IMR-90 (cell line): ENCODE data around the gene TST. TPM values are rescaled to one million over a fixed set of nuclear protein-coding genes. Genes with fewer than 3 reads are reported as not detected.

Experiments
- ATAC-seq: fragments of 200-7000 bp; cut with Tn5 transposase; 2 replicates; pipeline ENCODE4 v1.9.1; 2020; ENCODE audit warnings: low read depth, mild to moderate bottlenecking, moderate library complexity
- BruUV-seq: library from RNA; stranded (reverse); fragments of 400-500 nt; replicated peaks from 2 replicates; lab custom pipeline; 2021; lab: Mats Ljungman, UMichigan
- CTCF ChIA-PET: fragments of 300-600 bp; formaldehyde crosslinking; extraction: SDS; loops from one replicate; lab custom pipeline; 2021; ENCODE audit warnings: antibody characterized with exemption; lab: Yijun Ruan, JAX
- POLR2A ChIA-PET: fragments of 300-600 bp; sonication (Branson Sonifier 250); formaldehyde crosslinking; loops from one replicate; lab custom pipeline; 2022; ENCODE audit warnings: antibody characterized with exemption; ENCODE audit not compliant: unreplicated experiment; lab: Charles Lee
- DNase-seq: peaks from one replicate; pipeline ENCODE4 v3.0.0; 2013
- H2AFZ ChIP-seq: replicated peaks from 2 replicates; pipeline ENCODE3; 2013; ENCODE audit warnings: low read length, mild to moderate bottlenecking; ENCODE audit not compliant: poor library complexity
- H2AK5ac ChIP-seq: 2 replicates; pipeline ENCODE4 v1.6.1; 2013; ENCODE audit warnings: low read depth, low read length, inconsistent platforms
- H2AK9ac ChIP-seq: replicated peaks from 2 replicates; pipeline ENCODE3; 2013; ENCODE audit warnings: mild to moderate bottlenecking, low read depth, low read length, moderate library complexity; ENCODE audit not compliant: poor library complexity
- H2BK120ac ChIP-seq: 2 replicates; pipeline ENCODE4 v1.6.1; 2013; ENCODE audit warnings: low read depth, low read length, inconsistent platforms
- H2BK15ac ChIP-seq: 3 replicates; pipeline ENCODE4 v1.6.1; 2013; ENCODE audit warnings: low read depth, low read length, inconsistent platforms
- H2BK20ac ChIP-seq: 2 replicates; pipeline ENCODE4 v1.6.1; 2013; ENCODE audit warnings: low read depth, mild to moderate bottlenecking, inconsistent platforms, low read length, moderate library complexity
- H2BK5ac ChIP-seq: 2 replicates; pipeline ENCODE4 v1.6.1; 2013; ENCODE audit warnings: mild to moderate bottlenecking, low read depth, low read length, inconsistent platforms; ENCODE audit not compliant: poor library complexity, severe bottlenecking
- H3K14ac ChIP-seq: replicated peaks from 2 replicates; pipeline ENCODE4 v1.6.1; 2013; ENCODE audit warnings: low read depth, low read length, inconsistent platforms
- H3K18ac ChIP-seq: 2 replicates; pipeline ENCODE4 v1.6.1; 2013; ENCODE audit warnings: low read depth, low read length, control low read depth
- H3K23ac ChIP-seq: 2 replicates; pipeline ENCODE4 v1.6.1; 2013; ENCODE audit warnings: low read depth, low read length, inconsistent platforms
- H3K27ac ChIP-seq: 2 replicates; pipeline ENCODE4 v1.5.1; 2013; ENCODE audit warnings: mild to moderate bottlenecking, control low read depth, low read length; ENCODE audit not compliant: insufficient read depth
- H3K27me3 ChIP-seq: 2 replicates; pipeline ENCODE4 v1.6.1; 2013; ENCODE audit warnings: low read length; ENCODE audit not compliant: control insufficient read depth, insufficient read depth
- H3K36me3 ChIP-seq: 2 replicates; pipeline ENCODE4 v1.6.1; 2013; ENCODE audit warnings: low read length, mixed read lengths; ENCODE audit not compliant: control insufficient read depth, insufficient read depth
- H3K4ac ChIP-seq: 2 replicates; pipeline ENCODE4 v1.6.1; 2013; ENCODE audit warnings: low read depth, low read length, inconsistent platforms
- H3K4me1 ChIP-seq: 2 replicates; pipeline ENCODE4 v1.6.1; 2013; ENCODE audit warnings: low read length, mixed read lengths; ENCODE audit not compliant: control insufficient read depth, insufficient read depth
- H3K4me2 ChIP-seq: 2 replicates; pipeline ENCODE4 v1.6.1; 2013; ENCODE audit warnings: low read depth, mild to moderate bottlenecking, control low read depth, low read length, moderate library complexity
- H3K4me3 ChIP-seq: 2 replicates; pipeline ENCODE4 v1.5.1; 2013; ENCODE audit warnings: low read depth, mild to moderate bottlenecking, control low read depth, low read length, moderate library complexity; ENCODE audit not compliant: insufficient read depth
- H3K56ac ChIP-seq: 2 replicates; pipeline ENCODE4 v1.6.1; 2013; ENCODE audit warnings: low read length, inconsistent platforms; ENCODE audit not compliant: insufficient read depth; ENCODE audit errors: extremely low read depth
- H3K79me1 ChIP-seq, 2 experiments: 2 replicates each; pipeline ENCODE4 v1.6.1; 2013; ENCODE audit warnings: low read length in 2 of 2, inconsistent platforms in 1 of 2, low read depth in 1 of 2
- H3K9ac ChIP-seq: 2 replicates; pipeline ENCODE4 v1.6.1; 2013; ENCODE audit warnings: low read depth, low read length, control low read depth
- H3K9me1 ChIP-seq: 2 replicates; pipeline ENCODE4 v1.6.1; 2013; ENCODE audit warnings: low read length, inconsistent platforms; ENCODE audit not compliant: insufficient read depth
- H3K9me3 ChIP-seq: 2 replicates; pipeline ENCODE4 v1.6.1; 2013; ENCODE audit warnings: low read length; ENCODE audit not compliant: control insufficient read depth, insufficient read depth
- H4K20me1 ChIP-seq: 2 replicates; pipeline ENCODE4 v1.6.1; 2013; ENCODE audit warnings: low read length, inconsistent platforms; ENCODE audit not compliant: insufficient read depth
- H4K5ac ChIP-seq: 2 replicates; pipeline ENCODE4 v1.6.1; 2013; ENCODE audit warnings: mild to moderate bottlenecking, low read depth, low read length, control low read depth
- H4K8ac ChIP-seq, 2 experiments: 2 replicates each; pipeline ENCODE4 v1.6.1; 2013; ENCODE audit warnings: low read depth in 2 of 2, low read length in 2 of 2, control low read depth in 1 of 2, inconsistent platforms in 1 of 2
- H4K91ac ChIP-seq: 2 replicates; pipeline ENCODE4 v1.6.1; 2013; ENCODE audit warnings: low read depth, low read length, inconsistent platforms; ENCODE audit not compliant: insufficient read depth
- NFE2L2 ChIP-seq: fragments of 150-350 bp; IDR thresholded peaks from 2 replicates; pipeline ENCODE4 v1.6.1; 2016; ENCODE audit warnings: low read depth, mild to moderate bottlenecking, low read length
- RCOR1 ChIP-seq: IDR thresholded peaks from 2 replicates; pipeline ENCODE4 v1.6.1; 2012; ENCODE audit warnings: mild to moderate bottlenecking, low read length, improper control_type of control experiment; ENCODE audit not compliant: insufficient replicate concordance
- WGBS, 2 experiments: methylation state at CpG; one replicate each; pipeline versions ENCODE4 v1.1.5 to v1.1.7; 2013; ENCODE audit warnings: missing lambda C conversion rate in 2 of 2; ENCODE audit not compliant: insufficient read length in 1 of 2; ENCODE audit errors: extremely low coverage in 2 of 2; 5-methylcytosine and 5-hydroxymethylcytosine counted together
- dilution Hi-C: fragments of 300-500 bp; cut with HindIII; formaldehyde crosslinking; loops from one replicate; pipeline ENCODE4 v1.14.3; 2018; ENCODE audit warnings: low sequenced_read_pairs; ENCODE audit not compliant: unreplicated experiment
- in situ Hi-C: fragments of 300-500 bp; cut with MboI; formaldehyde crosslinking; loops from 3 replicates; pipeline ENCODE4 v1.14.3; 2019; ENCODE audit warnings: low sequenced_read_pairs, inconsistent platforms, mixed read lengths
- intact Hi-C: fragments of 100-400 bp; cut with micrococcal nuclease; formaldehyde crosslinking; loops from 2 replicates; pipeline ENCODE4 v1.10.0; 2022
- polyA plus RNA-seq, 3 experiments: library from polyadenylated mRNA; depleted of rRNA; stranded (reverse); fragments of >200 nt; gene quantifications; 2 replicates each; pipeline ENCODE4 v1.2.3, GENCODE V29; 2012; ENCODE audit warnings: low replicate concordance in 1 of 3
- total RNA-seq: library from RNA; depleted of rRNA; stranded (reverse); fragments of >200 nt; gene quantifications from 2 replicates; pipeline ENCODE4 v1.2.3, GENCODE V29; 2012

TST gene
- total and polyA plus RNA-seq, 2 of the 4 experiments (the other 2 are of a cell fraction): 31.7 to 37.7 TPM

- H3K36me3 ChIP-seq: no peaks in the 10 kb centered on the region
- H3K56ac ChIP-seq: no peak overlapping the region
- H4K8ac ChIP-seq: no peak overlapping the region
- peaks cover 53% of the 10 kb centered on the region for H3K27me3 ChIP-seq
- H3K4me2 ChIP-seq: no peak overlapping the region
- no peak overlapping the region for H3K4ac ChIP-seq
- H3K4me3 ChIP-seq: no peak overlapping the region
- TF ChIP-seq RCOR1 (no peak), NFE2L2 (no peak)
- intact Hi-C loops: no loop called here
- DNase-seq (no peak), ATAC-seq (no peak)
- no peak overlapping the region for H3K18ac ChIP-seq
- no peak overlapping the region for H2BK20ac ChIP-seq
- H3K4me1 ChIP-seq: no peaks in the 10 kb centered on the region
- CTCF ChIA-PET: no interaction called here
- no peak overlapping the region for H3K27ac ChIP-seq
- no peak overlapping the region for H2BK5ac ChIP-seq
- no peak overlapping the region for H4K5ac ChIP-seq
- H3K14ac ChIP-seq: no peak overlapping the region
- H3K23ac ChIP-seq: no peak overlapping the region
- H3K9ac ChIP-seq: no peak overlapping the region
- BruUV-seq: no TSS peak
- H4K20me1 ChIP-seq: no peaks in the 10 kb centered on the region; the same call in 1 of the 2 replicates
- no peak overlapping the region for H2BK15ac ChIP-seq
- in situ Hi-C loops: no loop called here
- no peak overlapping the region for H4K91ac ChIP-seq
- no peak overlapping the region for H2AK9ac ChIP-seq
- H2BK120ac ChIP-seq: no peak overlapping the region
- dilution Hi-C loops: no loop called here
- POLR2A ChIA-PET: no interaction called here
- H3K79me1 ChIP-seq: no peaks in the 10 kb centered on the region
- H2AFZ ChIP-seq: no peak overlapping the region
- no peak overlapping the region for H2AK5ac ChIP-seq
- 20% methylated on average over 1 of the region's 7 CpGs; no CpG with 5 or more reads in 1 of the 2 experiments for WGBS, 2 experiments
- H3K9me1 ChIP-seq: no peaks in the 10 kb centered on the region
- H3K9me3 ChIP-seq: peaks cover 7% of the 10 kb centered on the region
These were observed 16.6 kb downstream of the TST start for GRCh38 chr22:37002633-37003032.
